HG03342 (cell line): ENCODE measurements around the gene IGF2BP3.

ENCODE experiments used
- ATAC-seq: cut with Tn5 transposase; IDR thresholded peaks from one replicate; pipeline ENCODE4 v1.9.1; 2021; ENCODE audit warnings: mild to moderate bottlenecking, moderate library complexity; ENCODE audit not compliant: unreplicated experiment

IGF2BP3 gene

DNA sequence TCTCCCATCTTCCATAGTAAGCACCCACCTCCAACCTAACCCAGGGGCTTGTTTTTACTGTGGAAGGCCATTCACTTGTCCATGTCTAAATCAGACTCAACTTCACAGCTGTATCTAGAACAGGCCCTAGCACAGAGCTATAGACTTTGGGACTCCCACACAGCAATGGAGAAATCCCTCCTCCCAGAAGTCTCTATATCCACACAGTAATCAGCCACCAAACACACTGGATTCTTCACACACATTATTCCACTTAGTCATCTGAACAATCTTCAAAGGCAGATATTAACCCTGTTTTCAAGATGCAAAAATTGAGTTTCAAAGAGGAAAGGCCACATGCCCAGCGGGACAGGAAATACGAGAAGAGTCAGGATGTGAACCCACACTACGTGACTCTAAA, 89.3 kb downstream of the IGF2BP3 start:
- ATAC-seq, result no peak

- no peak for ATAC-seq
Measured at GRCh38 chr7:23380556-23380955, 89.7 kb downstream of the IGF2BP3 start.

DNA sequence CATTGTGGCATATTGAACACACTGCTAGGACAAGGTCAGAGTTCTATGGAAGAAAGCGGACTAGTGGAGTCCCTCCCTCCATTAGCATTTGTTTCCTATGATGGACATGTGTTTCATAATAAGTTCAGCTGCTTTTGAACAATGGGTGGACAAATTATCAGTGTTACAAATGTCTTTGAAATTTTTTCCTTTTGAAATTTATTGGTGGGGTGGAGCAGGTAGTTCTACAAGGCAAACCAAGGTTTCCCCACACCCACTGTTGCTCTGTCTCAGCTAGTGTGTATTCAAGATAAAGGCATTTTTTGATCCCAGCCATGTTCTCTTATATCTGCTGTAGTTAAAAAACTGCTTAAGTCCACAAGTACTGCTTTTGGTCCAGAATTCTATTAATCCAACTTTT, 91.3 kb downstream of the IGF2BP3 start:
- no peak for ATAC-seq

- ATAC-seq, result no peak
Measured at GRCh38 chr7:23377134-23377533, 93.2 kb downstream of the IGF2BP3 start.

DNA sequence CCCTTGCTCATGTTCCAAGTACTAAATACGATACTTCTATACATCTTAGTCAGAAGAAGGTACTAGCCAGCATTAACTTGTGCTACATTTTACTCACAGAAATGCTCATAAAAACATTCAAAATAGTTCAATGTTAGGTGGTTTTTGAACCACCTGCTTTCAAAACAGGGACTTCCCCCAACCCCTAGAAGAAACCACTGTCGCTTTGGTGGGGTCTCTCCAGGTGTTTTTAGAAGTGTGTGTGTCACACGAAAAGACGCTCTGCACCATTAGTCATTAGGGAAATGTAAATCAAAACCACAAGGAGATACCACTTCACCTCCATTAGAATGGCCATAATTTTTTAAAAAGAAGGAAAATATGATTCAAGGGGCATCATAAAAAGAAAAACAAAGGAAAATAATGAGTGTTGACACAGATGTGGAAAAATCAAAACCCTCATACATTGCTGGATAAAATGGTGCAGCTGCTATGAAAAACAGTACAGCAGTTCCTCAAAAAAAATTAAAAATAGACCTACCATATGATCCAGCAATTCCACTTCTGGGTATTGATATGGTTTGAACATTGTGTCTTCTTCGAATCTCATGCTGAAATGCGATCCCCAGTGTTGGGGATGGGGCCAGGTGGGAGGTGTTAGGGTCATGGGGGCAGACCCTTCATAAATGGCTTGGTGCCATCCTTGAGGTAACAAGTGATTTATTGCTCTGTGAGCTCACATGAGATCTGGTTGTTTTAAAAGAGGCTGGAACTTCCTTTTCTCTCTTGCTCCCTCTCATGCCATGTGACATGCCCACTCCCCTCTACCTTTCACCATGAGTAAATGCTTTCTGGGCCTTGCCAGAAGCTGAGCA, 96.9 kb downstream of the IGF2BP3 start:
- peak; percentile 55 for ATAC-seq

DNA sequence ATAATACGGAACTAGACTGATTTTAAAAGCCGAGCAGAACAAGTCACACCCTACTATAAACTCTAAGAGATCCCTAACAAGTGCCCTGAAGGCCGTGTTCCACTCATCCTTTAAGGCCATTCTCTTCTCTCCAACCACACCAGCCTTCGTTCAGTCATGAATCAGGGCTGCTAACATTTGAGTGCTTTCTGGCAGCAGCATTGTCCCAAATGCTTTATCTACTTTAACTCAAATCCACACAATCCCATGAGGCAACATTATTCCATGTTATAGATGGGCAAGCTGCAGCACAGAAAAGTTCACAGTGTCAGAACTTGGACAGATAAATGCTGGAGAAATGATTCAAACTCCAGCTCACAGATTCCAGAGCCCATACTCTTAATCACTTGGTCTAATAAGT, 97.7 kb downstream of the IGF2BP3 start:
- ATAC-seq, result no peak

DNA sequence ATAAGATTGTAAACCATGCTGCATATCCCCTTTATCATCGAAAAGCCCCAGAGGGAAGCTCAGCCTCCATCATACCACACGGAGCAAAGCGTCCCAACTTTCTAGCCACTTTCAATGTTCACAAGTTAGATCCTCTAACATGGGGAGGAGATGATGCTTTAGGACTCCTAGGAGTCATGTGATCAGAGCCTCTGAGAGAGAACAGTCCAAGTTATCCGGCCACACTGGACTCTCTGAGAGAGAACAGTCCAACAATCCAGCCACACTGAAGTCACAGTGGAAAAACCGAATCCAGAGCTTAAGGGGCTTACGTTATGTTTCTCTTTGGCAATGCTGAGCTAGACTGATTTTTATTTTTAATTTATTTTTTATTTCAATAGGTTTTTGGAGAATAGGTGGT, 98.6 kb downstream of the IGF2BP3 start:
- ATAC-seq, result no peak

GRCh38 chr7:23369695-23370404, 100.4 kb downstream of the IGF2BP3 start:
- no peak for ATAC-seq

DNA sequence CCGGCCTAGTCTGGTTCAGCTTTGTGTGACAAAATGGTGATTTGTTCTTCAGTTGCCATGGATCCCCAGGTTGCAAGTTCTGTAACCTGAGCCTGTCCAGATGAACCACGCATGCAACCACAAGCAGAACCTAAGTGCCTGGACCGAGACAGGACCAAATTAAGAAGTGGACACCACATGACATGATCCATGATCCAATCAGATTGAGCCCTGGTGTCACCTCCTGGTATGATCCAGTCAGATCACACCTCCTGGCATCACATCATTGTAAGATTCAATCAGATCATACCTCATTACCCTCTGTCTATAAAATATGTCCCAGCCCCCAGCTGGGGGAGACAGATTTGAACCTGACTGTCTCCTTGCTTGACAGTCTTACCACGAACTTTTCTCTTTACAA, 101.2 kb downstream of the IGF2BP3 start:
- ATAC-seq, result no peak

DNA sequence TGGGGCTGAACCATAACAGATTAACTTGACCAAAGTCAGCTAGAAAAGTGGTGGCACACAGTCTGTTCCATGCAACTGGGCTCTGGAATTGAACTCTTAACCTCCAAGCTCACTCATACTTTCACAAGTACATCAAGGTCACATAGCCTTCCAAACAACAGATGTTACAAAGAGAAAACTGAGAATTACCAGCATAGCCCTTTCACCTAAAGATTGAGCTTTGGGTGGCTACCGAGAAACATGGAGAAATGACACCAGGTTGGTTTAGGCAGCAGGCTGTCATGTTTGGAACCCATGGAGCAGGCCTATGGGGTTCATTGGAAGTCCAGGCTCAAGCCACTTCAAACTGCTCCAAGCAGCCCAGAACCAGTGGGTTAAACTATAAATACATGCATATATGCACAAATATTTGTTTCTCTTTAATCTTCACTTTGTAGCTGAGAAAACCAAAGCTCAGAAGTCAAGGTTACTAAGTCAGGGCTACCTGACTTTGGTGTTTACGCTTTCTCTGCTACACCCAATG, 112.1 kb downstream of the IGF2BP3 start:
- ATAC-seq, result no peak

- no peak for ATAC-seq
Measured at GRCh38 chr7:23357190-23358093, 112.8 kb downstream of the IGF2BP3 start.

DNA sequence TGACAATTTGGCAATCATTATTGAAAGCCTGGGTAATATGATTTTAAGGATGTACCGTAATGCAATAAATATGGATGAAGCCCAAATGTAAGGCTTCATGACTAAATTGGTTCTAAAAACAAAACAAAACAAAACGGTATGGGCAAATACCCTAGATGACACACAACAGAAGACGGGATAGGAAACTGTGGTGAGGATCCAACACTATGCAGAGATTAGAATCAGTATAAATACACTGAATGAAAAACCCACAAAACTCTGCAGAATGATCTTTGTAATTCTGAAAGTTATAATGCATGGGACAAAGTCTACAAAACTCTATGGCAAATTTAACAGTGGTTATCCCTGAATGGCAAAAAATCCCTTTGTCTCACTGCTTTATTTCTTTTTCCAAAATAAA, 113.6 kb downstream of the IGF2BP3 start:
- ATAC-seq, result no peak

GRCh38 chr7:23356168-23356567, 114.1 kb downstream of the IGF2BP3 start:
- ATAC-seq, result no peak

DNA sequence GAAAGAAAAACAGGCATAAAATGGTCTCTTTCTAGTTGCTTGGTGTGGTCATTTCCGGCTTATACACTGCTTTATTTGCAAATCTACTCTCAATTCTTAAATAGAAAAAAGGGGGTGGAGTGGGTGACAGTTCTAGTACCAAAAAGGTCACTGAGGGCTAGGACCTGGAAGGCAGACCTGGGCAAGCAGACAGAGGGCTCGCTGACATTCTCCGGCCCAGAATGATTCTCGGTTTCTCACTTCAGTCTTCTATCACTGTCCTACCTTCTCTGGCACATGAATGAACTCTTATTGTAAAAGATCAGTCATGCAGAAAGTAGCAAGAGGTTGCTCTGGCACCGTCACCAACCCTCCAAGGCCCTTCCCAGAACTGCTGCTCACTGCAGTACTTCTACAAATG, 117.1 kb downstream of the IGF2BP3 start:
- peak; percentile 67 for ATAC-seq

DNA sequence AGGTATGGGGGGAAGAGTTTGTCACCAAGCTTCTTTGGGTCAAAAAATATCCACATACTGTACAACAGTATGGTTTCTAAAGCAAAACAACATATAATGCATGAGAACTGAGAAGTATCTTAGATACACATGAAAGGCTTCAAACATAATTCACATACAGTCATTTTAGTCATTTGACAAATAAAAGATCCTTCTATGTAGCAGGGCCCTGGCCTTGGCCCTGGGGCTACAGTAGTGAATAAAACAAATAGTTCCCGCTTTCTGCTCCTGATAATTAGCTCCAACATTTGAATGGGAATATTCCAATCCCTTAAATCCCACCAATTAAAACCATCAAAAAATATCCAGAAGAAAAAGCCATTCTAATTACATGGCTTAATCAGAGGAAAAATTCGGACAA, 119.8 kb downstream of the IGF2BP3 start:
- ATAC-seq, result no peak

GRCh38 chr7:23349484-23350157, 120.7 kb downstream of the IGF2BP3 start:
- ATAC-seq, result no peak

- no peak for ATAC-seq
Measured at GRCh38 chr7:23347682-23348180, 122.6 kb downstream of the IGF2BP3 start.

DNA sequence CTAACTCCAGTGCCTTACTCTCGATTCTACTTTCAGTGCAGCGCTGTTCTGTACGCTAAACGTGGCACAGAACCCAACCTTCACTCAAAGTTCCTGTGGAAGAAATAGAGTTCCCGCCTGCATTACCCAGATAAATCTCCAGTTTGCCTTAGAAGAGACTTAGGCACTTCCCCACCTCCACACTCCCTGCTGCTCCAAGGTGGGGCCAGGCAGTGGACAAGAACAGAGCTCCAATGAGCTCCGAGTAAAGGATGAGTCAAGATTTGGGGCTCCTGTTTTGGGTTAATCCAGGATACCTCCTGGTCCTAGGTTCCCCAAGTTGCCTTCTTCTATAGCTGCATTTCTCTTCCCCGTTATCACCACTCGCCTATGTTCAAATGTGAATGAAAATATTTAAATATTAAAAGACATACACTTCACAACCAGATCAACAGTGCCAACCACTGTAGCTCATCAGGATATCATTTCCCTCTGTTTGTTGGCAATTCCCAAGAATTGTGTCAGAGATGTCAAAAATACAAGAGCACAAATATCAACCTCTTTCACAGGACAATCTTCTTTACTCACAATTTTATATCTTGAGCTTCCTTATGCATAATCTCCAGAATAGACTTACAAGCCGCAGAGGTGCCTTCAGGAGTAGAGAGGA, 123.1 kb downstream of the IGF2BP3 start:
- no peak for ATAC-seq

DNA sequence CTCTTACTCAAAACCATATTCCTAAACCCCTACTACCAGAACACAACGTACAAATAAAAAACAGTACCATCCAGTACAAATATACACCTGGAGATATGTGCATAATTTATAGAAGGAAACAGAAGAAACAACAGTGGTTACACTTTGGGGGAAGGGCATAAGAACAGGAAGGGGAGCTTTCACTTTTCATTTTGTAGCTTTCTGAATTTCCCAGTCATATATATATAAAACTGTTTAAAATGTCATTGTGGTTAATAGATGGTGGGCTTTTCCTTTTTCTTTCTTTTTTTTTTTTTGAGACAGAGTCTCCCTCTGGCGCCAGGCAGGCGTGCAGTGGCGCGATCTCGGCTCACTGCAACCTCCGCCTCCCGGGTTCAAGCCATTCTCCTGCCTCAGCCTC, 124.0 kb downstream of the IGF2BP3 start:
- ATAC-seq, result no peak

GRCh38 chr7:23345601-23346000, 124.7 kb downstream of the IGF2BP3 start:
- ATAC-seq, result no peak
